Adrenal gland (tissue), 5 donors: ENCODE measurements around the gene TBXA2R.

Experiments
- CTCF ChIP-seq, 6 experiments: fragments of 450-650 bp in 4 of 6; fragments of 200-600 bp in 2 of 6; sonication (generic) in 1 of 6; IDR thresholded peaks; 1 replicate in 5 of 6; 2 replicates in 1 of 6; pipeline versions ENCODE4 v1.5.1 to v1.8.0; 2016 to 2021; ENCODE audit warnings: antibody characterized with exemption in 6 of 6, mild to moderate bottlenecking in 2 of 6, moderate library complexity in 1 of 6
- POLR2A ChIP-seq, 2 donors: fragments of 450-650 bp; IDR thresholded peaks; one replicate each; pipeline ENCODE4 v1.6.1; 2017; ENCODE audit warnings: antibody characterized with exemption in 2 of 2, mild to moderate bottlenecking in 2 of 2, moderate library complexity in 1 of 2
- donor health status: DM: no; HTN: no; CAD: no.

- TF ChIP-seq CTCF (IDR thresholded peaks at IDR 0.05) (no peak), POLR2A (IDR thresholded peaks at IDR 0.05) (no peak)
These were observed 39.8 kb upstream of the TBXA2R start for GRCh38 chr19:3646336-3647092.
